Measurements from ENCODE around the gene BABAM1. TPM values are rescaled to one million over a fixed set of nuclear protein-coding genes. Genes with fewer than 3 reads are reported as not detected.

The BABAM1 gene
- total RNA-seq, 4 donors from 2014 or later, result 72.2 to 92.3 (median 82.5) TPM

- WGBS, result 48% methylated on average over 6 of the region's 8 CpGs
- intact Hi-C loops (cut with DNase I), result no loop called here
Measured at GRCh38 chr19:17243211-17243829, 23.9 kb upstream of the BABAM1 start.

GRCh38 chr19:17243830-17244617, 23.2 kb upstream of the BABAM1 start:
- 28% methylated on average over 11 of the region's 52 CpGs for WGBS
- Histone ChIP-seq H3K27ac (replicated peaks in 1 of 4) (peak overlapping the region; percentile 82 to 90 (median 87)), H3K4me3 (peak overlapping the region; percentile 76 to 97 (median 90)), H3K27me3 (no peaks in the 10 kb centered on the region), H3K36me3 (peaks cover 0 to 17% (median 12%) of the 10 kb centered on the region in 4 donors), H3K9me3 (no peaks in the 10 kb centered on the region), H3K4me1 (peaks cover 37 to 71% (median 53%) of the 10 kb centered on the region in 4 donors)
- intact Hi-C loops (cut with DNase I), result no loop called here
- TF ChIP-seq EP300 (IDR thresholded peaks at IDR 0.05) (no peak), POLR2AphosphoS5 (IDR thresholded peaks at IDR 0.05) (no peak)
- DNase-seq (ENCODE audit: extremely low spot score), result no peak

More at GRCh38 chr19:17243211-17243829, 23.9 kb upstream of the BABAM1 start:
- Histone ChIP-seq H3K27me3 (no peaks in the 10 kb centered on the region), H3K4me1 (peaks cover 37 to 71% (median 53%) of the 10 kb centered on the region in 4 donors), H3K9me3 (no peaks in the 10 kb centered on the region), H3K4me3 (peak overlapping the region; percentile 76 to 97 (median 90)), H3K27ac (replicated peaks in 1 of 4) (peak overlapping the region; percentile 82 to 90 (median 87)), H3K36me3 (peaks cover 2 to 24% (median 18%) of the 10 kb centered on the region in 4 donors)
- TF ChIP-seq CTCF (IDR thresholded peaks at IDR 0.05) (no peak), EP300 (IDR thresholded peaks at IDR 0.05) (no peak), POLR2A (IDR thresholded peaks at IDR 0.05; ENCODE audit: low read depth) (no peak), POLR2AphosphoS5 (IDR thresholded peaks at IDR 0.05) (no peak)
- DNase-seq (ENCODE audit: extremely low spot score), result no peak

- Histone ChIP-seq H3K4me3 (peak overlapping the region; percentile 76 to 97 (median 90)), H3K4me1 (peaks cover 37 to 67% (median 53%) of the 10 kb centered on the region in 4 donors), H3K9me3 (no peaks in the 10 kb centered on the region), H3K27ac (replicated peaks in 1 of 4) (peak overlapping the region; percentile 82 to 90 (median 87)), H3K36me3 (peaks cover 0 to 11% (median 8%) of the 10 kb centered on the region in 4 donors), H3K27me3 (no peaks in the 10 kb centered on the region)
- DNase-seq (ENCODE audit: extremely low spot score), result no peak
- no peak for TF ChIP-seq CTCF (IDR thresholded peaks at IDR 0.05)
- no peak for TF ChIP-seq EP300 (IDR thresholded peaks at IDR 0.05)
- TF ChIP-seq POLR2AphosphoS5 (IDR thresholded peaks at IDR 0.05), result no peak
- TF ChIP-seq POLR2A (IDR thresholded peaks at IDR 0.05; ENCODE audit: low read depth), result no peak
- 3% methylated on average over 14 of the region's 100 CpGs for WGBS
- intact Hi-C loops (cut with DNase I), result no loop called here
Measured at GRCh38 chr19:17244618-17245534, 22.4 kb upstream of the BABAM1 start.

- Histone ChIP-seq H3K9me3 (no peaks in the 10 kb centered on the region), H3K4me1 (peaks cover 37 to 62% (median 51%) of the 10 kb centered on the region in 4 donors), H3K4me3 (peak within 1 kb of the TSS; percentile 76 to 97 (median 90)), H3K27me3 (no peaks in the 10 kb centered on the region), H3K27ac (replicated peaks in 1 of 4) (peak within 1 kb of the TSS; percentile 85 to 90 (median 87)), H3K36me3 (peaks cover 0 to 7% (median 3%) of the 10 kb centered on the region in 4 donors)
- intact Hi-C loops (cut with DNase I), result no loop called here
- WGBS, result 0% methylated on average over 3 of the region's 72 CpGs
- no peak for DNase-seq (ENCODE audit: extremely low spot score)
- TF ChIP-seq EP300 (IDR thresholded peaks at IDR 0.05), result no peak
- peak in 1 of 2 donors; percentile 76 for TF ChIP-seq POLR2AphosphoS5 (IDR thresholded peaks at IDR 0.05)
Measured at GRCh38 chr19:17245535-17245984, 21.7 kb upstream of the BABAM1 start, which contains the start of gene NR2F6. Gene NR2F6, minus strand, starts transcription at chr19:17245919. Its CDS starts 699 bp downstream, at chr19:17245220.

GRCh38 chr19:17246681-17247425, 20.4 kb upstream of the BABAM1 start:
- WGBS, result 19% methylated on average over 14 of the region's 21 CpGs
- peak overlapping the region; percentile 76 to 97 (median 90) for H3K4me3 ChIP-seq
- intact Hi-C loops (cut with DNase I), result no loop called here
- no peak for DNase-seq (ENCODE audit: extremely low spot score)
- peak overlapping the region; percentile 85 to 90 (median 87) for H3K27ac ChIP-seq (replicated peaks in 1 of 4)
- H3K9me3 ChIP-seq, result no peaks in the 10 kb centered on the region
- H3K27me3 ChIP-seq, result no peaks in the 10 kb centered on the region
- H3K36me3 ChIP-seq, result peaks cover 0 to 13% (median 2%) of the 10 kb centered on the region in 4 donors
- TF ChIP-seq CTCF (IDR thresholded peaks at IDR 0.05) (no peak), POLR2A (IDR thresholded peaks at IDR 0.05; ENCODE audit: low read depth) (no peak), EP300 (IDR thresholded peaks at IDR 0.05) (no peak), POLR2AphosphoS5 (IDR thresholded peaks at IDR 0.05) (no peak)
- peaks cover 28 to 50% (median 40%) of the 10 kb centered on the region in 4 donors for H3K4me1 ChIP-seq
